Ovary (tissue), 3 donors: Measurements from ENCODE around the gene CPXM2.

Experiments used
- CTCF ChIP-seq, 3 donors: fragments of 450-650 bp in 2 of 3; fragments of 200-600 bp in 1 of 3; IDR thresholded peaks; one replicate each; pipeline versions ENCODE4 v1.5.1 to v1.8.0; 2016 to 2022; ENCODE audit warnings: antibody characterized with exemption in 3 of 3, mild to moderate bottlenecking in 1 of 3
- EP300 ChIP-seq: sonication (generic); formaldehyde crosslinking; IDR thresholded peaks from one replicate; pipeline ENCODE4 v1.6.1; 2017; ENCODE audit warnings: antibody characterized with exemption
- POLR2A ChIP-seq: fragments of 450-650 bp; IDR thresholded peaks from one replicate; pipeline ENCODE4 v1.6.1; 2017; ENCODE audit warnings: antibody characterized with exemption, mild to moderate bottlenecking, moderate library complexity
- donor health status: DM: no; HTN: no; CAD: no.

- TF ChIP-seq POLR2A, result no peak
- TF ChIP-seq CTCF (IDR thresholded peaks at IDR 0.05), result no peak
- no peak for TF ChIP-seq EP300
Measured at GRCh38 chr10:123904834-123905409, 13.3 kb upstream of the CPXM2 start.
